Stimulated activated CD4-positive, alpha-beta T cell treated with anti-CD3 and anti-CD28 coated beads, Interleukin-4, amount 100 ng/mL, for 1 hour (primary cell): Measurements from ENCODE around the gene ARHGAP33.
"Not testable (repeated sequence)": the region's sequence is repeated elsewhere in the genome, so short reads cannot be mapped to it uniquely, and the experiment has no call there.

Experiments
- DNase-seq: peaks from one replicate; pipeline ENCODE4 v3.0.0-alpha.2; 2020

The ARHGAP33 gene

DNA sequence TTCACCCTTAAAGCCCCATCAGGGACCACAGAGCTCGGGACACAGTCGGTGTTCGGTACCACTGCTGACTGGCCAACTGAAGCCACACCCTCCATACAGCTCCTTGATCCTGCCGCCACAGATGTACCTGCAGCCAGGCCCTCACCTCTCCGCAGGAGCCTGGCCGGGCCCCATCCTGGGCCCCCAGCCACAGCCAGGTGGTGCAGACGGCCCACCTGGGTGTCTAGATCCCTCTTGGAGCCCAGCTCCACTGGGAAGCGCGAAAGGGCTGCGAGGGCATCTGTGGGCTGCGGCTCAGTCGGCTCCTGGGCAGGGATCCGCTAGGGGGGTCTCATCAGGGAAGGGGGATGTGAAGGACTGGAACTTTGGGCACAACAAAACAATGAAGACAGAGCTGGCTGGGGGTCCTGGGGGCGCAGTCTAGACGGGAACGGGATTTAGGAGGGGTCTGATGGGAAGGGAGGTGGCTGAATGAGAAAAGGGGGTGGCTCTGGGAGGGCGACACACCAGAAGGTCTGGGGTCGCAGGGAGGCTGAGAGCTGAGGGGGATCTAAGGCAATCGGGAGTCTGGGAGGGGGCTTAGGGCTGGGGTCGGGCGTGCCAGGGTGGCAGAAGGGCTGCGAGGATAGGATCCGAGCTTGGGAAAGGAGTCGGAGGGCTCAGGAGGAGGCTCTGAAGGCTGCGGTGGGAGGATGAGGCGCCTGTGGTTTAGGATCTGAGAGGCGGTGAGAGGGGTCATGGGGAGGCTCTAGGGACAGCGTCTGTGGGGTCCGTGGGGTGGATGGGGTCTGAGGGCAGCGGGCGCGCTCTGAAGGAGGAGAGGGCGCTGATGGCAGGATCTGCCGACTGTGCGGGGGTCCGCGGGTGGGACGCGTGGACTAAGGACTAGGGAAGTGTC is 21.5 kb downstream of the ARHGAP33 start:
- no peak for DNase-seq

DNA sequence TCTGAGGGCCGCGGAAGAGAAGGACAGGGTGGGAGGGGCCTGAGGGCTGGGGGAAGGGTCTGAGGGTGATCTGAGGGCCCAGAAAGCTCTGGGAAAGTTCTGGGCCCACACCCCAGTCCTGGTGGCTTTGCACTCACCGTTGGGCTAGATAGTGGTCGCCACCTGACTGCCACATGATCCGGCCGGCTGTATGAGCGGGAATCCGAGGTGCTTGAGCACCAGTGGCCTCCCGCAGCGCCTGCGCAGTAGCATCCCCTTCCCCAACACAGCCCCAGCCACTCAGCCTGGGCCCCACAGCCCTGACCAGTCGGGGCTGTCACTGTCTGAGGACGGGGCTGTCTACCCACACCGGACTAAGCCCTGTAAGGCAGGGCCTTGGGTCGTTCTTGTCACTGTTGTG is 22.3 kb downstream of the ARHGAP33 start:
- no peak for DNase-seq

- no peak for DNase-seq
Measured at GRCh38 chr19:35801828-35802227, 26.5 kb downstream of the ARHGAP33 start.

- DNase-seq, result no peak
Measured at GRCh38 chr19:35805526-35806102, 30.2 kb downstream of the ARHGAP33 start.

DNA sequence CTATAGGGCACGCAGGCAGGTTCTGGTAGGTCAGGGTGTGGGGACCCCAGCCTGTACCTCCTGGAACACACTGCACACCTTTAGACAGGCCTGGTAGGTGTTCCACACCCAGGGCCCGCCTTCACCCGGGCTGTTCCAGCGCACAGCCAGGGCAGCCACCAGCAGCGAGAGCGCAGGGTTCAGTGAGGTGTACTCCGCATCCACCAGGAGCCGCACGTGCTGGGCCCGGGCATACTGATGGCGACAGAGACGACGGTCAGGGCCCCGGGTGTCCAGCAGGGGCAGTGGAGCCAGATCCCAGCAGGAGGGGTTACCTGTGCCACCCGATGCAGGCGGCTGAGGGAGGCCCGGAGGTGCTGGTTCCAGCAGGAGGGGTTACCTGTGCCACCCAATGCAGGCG is 31.2 kb downstream of the ARHGAP33 start:
- no peak for DNase-seq

DNA sequence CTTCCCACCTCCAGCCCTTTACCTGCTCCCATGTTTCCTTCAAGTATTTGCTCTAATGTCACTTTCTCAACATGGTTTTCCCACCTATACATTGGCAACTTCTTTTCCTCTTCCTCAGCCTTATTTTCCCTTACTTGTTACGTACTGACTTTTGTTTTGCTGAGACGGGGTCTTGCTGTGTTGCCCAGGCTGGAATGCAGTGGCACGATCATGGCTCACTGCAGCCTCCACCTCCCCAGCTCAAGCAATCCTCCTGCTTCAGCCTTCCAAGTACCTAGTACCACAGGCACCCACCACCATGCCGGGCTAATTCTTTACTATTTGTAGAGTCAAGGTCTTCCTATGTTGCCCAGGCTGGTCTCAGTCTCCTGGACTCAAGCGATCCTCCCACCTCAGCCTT is 32.3 kb downstream of the ARHGAP33 start:
- DNase-seq, result no peak

DNA sequence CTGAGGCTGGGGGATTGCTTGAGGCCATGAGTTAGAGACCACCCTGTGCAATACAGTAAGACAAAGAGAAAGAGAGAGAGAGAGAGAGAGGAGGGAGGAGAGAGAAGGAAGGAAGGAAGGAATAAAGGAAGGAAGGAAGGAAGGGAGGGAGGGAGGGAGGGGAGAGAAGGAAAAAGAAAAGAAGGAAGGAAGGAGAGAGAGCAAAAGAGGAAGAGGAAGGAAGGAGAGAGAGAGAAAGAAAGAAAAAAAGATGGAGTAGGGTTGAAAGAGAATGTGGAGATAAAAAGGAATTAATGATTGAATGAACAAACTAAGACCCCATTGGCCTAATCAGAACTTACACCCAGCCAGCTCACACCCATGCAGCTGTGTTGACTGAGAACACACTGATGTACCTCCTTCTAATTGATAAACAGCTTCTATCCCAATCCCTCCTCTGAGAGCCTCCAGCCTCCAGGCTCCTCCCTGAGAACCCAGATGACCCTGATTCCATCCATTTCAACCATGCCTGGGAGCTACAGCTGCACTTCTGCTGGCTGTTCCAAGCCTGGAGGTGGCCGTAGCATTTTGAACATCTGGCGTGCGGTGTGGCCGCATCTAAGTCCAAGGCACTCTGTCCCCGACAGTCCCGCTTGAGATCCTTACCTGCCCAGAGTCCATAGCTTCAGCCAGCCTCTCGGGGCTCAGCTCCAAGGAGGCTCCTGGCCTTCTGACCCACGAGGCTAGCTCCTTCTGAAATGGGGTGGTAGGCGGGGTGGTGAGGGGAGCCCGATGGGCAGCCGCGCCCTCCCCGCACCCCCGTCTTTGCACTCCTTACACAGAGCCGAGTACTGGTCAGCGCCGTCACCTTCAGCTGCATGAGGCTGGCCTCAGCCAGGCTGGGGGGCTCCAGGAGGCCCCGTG is 36.2 kb downstream of the ARHGAP33 start:
- no peak for DNase-seq

- no peak for DNase-seq
Measured at GRCh38 chr19:35812220-35813042, 37.1 kb downstream of the ARHGAP33 start, which contains the start of gene PRODH2. PRODH2 (minus strand) TSS chr19:35812845; CDS start chr19:35812805, 40 bp downstream.

DNA sequence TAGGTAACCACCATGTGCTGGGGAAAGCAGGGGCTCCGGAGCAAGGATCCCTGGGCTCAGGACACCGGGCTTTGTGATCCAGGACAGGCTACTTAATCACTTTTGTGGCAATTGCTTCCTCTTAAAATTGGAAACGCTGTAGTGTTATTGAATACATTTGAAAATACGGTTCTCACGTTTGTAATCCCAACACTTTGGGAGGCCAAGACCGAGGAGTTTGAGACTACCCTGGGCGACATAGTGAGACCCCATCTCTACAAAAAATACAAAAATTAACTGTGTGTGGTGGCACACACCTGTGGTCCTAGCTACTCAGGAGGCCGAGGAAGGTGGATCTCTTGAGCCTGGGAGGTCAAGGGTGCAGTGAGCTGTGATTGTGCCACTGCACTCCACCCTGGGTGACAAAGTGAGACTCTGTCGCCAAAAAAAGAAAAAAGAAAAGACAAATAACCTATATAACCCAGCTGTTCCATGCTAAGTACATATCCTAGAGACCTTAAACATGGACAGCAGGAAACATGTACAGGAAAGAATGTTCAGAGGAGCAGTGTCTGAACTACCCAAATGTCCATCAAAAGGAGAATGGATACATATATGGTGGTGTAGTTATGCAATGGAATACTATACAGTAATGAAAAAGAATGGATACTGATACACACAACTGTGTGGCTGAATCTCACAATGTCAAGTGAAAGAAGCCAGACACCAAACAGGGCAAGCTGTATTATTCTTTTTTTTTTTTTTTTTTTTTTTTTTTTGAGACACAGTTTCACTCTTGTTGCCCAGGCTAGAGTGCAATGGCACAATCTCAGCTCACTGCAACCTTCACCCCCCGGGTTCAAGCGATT is 37.9 kb downstream of the ARHGAP33 start:
- DNase-seq, result no peak

- DNase-seq, result no peak
Measured at GRCh38 chr19:35816262-35816661, 40.9 kb downstream of the ARHGAP33 start.

DNA sequence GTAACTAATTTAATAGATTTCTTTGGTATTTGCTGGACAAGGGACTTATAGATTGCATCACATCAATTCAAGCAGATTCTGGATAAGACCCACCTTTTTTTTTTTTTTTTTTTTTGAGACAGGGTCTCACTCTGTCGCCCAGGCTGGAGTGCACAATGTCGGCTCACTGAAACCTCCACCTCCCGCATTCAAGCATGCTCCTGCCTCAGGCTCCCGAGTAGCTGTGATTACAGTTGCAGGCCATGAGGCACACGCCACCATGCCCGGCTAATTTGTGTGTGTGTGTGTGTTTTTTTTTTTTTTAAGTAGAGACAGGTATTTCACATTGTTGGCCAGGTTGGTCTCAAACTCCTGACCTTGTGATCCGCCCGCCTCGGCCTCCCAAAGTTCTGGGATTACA is 41.5 kb downstream of the ARHGAP33 start:
- DNase-seq, result no peak

DNA sequence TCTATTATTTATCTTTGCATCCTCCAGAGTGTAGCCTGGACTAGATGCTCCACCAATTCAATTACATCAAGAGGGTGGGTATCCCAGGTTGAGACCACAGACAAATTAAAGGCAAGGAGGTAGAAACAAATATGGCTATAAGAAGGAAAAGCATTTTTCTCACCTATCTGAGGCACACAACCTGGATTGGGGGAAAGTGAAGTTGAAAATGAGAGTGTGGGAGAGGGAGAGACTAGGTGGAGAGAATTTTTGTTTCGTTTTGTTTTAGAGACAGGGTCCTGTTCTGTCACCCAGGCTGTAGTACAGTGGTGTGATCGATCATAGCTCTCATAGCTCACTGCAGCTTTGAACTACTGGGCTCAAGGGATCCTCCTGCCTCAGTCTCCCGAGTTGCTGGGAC is 43.1 kb downstream of the ARHGAP33 start:
- DNase-seq, result no peak

DNA sequence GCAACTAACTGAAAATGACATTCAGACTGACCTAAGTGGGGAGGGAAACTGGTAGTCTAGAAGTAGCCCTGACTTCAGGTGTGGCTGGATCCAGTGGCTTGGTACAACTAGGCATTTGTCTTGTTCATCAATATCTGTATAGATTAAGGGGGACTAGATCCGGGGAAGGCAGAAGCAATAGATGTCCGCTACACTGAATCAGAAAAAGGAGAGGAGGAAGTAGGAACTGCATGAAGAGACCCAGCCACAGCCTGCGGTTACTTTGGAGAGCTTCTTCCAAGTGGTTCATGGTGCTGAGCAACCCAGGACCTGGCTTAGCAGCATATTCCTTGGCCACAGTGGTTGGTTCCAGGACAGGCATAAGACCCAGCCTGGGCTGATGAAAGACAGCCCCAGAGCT is 47.2 kb downstream of the ARHGAP33 start:
- no peak for DNase-seq

GRCh38 chr19:35824150-35824549 is 48.8 kb downstream of the ARHGAP33 start:
- DNase-seq, result no peak

GRCh38 chr19:35828692-35829301 is 53.4 kb downstream of the ARHGAP33 start:
- DNase-seq, result peak; percentile 57

GRCh38 chr19:35830986-35831385 is 55.6 kb downstream of the ARHGAP33 start:
- no peak for DNase-seq

DNA sequence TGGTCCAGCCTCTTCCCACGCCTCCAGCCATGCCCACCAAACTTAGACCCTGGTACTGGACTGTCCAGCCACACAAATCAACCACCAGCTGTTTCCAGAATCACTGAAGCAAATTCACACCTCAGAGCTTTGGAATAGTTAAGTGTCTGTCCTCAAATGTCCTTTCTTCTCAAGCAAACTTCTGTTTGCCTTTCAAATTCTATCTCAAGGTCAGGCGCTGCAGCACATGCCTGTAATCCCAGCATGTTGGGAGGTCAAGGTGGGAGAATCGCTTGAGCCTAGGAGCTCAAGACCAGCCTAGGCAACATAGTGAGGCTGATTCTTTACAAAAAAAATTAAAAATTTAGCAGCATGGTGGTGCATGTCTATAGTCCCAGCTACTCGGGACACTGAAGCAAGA is 56.7 kb downstream of the ARHGAP33 start:
- no peak for DNase-seq

DNA sequence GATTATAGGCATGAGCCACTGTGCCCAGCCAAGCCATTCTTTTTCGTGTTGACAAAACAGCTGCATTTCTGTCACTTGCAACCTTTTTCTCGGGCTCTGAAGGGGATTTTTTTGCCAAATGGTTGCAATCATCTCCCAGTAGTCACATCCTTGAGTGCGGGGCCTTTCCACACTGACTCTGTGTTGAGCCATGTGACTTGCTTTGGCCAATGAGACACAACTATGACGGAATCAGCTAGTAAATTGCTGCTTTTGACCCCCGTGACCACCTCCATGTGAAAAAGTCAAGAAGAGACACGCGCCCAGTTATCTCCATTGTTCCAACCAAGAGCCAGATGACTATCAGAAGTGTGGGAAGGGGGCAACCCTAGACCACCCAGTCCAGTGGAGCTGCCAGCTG is 58.6 kb downstream of the ARHGAP33 start:
- DNase-seq, result no peak

DNA sequence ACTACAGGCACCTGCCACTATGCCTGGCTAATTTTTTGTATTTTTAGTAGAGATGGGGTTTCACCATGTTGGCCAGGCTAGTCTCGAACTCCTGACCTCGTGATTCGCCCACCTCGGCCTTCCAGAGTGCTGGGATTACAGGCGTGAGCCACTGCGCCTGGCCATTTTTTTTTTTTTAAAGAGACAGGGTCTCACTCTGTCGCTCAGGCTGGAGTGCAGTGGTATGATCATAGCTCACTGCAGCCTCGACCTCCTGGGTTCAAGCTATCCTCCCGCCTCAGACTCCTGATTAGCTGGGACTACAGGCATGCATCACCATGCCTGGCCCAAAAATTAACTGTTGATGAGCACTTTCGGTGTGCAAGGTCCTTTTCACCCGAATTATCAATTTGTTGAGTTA is 60.7 kb downstream of the ARHGAP33 start:
- not testable (repeated sequence) for DNase-seq
